Stomach (tissue), 4 donors: ENCODE data around the gene STAU1.

ENCODE experiments used
- POLR2A ChIP-seq, 4 donors: fragments of 450-650 bp; IDR thresholded peaks; one replicate each; pipeline ENCODE4 v1.6.1; 2016; ENCODE audit warnings: antibody characterized with exemption in 4 of 4, control low read depth in 2 of 4, mild to moderate bottlenecking in 1 of 4, moderate library complexity in 1 of 4
- TF ChIP-seq, protein P1 (sequence below), 7 experiments: fragments of 450-650 bp in 4 of 7; fragments of 200-600 bp in 3 of 7; sonication (generic) in 3 of 7; IDR thresholded peaks; one replicate each; pipeline ENCODE4 v1.5.1; 2016 to 2019; ENCODE audit warnings: antibody characterized with exemption in 7 of 7, control low read depth in 2 of 7, mild to moderate bottlenecking in 1 of 7

DNA sequence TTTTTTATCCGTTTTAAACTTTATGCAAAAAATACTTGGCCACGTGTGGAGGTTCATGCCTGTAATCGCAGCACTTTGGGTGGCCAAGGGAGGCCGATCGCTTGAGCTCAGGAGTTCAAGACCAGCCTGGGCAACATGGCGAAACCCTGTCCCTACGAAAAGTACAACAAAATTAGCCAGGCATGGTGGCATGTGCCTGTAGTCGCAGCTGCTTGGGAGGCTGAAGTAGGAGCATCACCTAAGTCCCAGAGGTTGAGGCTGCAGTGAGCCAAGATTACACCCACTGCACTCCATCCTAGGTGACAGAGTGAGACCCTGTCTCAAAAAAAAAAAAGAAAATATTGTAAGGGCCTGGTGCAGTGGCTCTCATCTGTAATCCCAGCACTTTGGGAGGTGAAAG is 97.0 kb downstream of the STAU1 start:
- TF ChIP-seq POLR2A (IDR thresholded peaks at IDR 0.05): no peak
- TF ChIP-seq, protein P1, sequence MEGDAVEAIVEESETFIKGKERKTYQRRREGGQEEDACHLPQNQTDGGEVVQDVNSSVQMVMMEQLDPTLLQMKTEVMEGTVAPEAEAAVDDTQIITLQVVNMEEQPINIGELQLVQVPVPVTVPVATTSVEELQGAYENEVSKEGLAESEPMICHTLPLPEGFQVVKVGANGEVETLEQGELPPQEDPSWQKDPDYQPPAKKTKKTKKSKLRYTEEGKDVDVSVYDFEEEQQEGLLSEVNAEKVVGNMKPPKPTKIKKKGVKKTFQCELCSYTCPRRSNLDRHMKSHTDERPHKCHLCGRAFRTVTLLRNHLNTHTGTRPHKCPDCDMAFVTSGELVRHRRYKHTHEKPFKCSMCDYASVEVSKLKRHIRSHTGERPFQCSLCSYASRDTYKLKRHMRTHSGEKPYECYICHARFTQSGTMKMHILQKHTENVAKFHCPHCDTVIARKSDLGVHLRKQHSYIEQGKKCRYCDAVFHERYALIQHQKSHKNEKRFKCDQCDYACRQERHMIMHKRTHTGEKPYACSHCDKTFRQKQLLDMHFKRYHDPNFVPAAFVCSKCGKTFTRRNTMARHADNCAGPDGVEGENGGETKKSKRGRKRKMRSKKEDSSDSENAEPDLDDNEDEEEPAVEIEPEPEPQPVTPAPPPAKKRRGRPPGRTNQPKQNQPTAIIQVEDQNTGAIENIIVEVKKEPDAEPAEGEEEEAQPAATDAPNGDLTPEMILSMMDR (IDR thresholded peaks at IDR 0.05): no peak
